MM.1S (cell line): ENCODE measurements around the gene CRYBA2.

Source experiments
- DNase-seq: peaks from one replicate; pipeline ENCODE4 v3.0.0-alpha.2; 2015
- H2AFZ ChIP-seq: fragments of 300-600 bp; sonication (generic); 2 replicates; pipeline ENCODE4 v1.6.0; 2016; ENCODE audit warnings: antibody characterized with exemption, low read length
- H3F3A ChIP-seq: fragments of 300-600 bp; sonication (generic); 2 replicates; pipeline ENCODE4 v1.6.1; 2016; ENCODE audit warnings: mild to moderate bottlenecking, antibody characterized with exemption, low read length, moderate library complexity, mixed read lengths; ENCODE audit not compliant: insufficient read depth
- H3K27ac ChIP-seq: fragments of 300-600 bp; sonication (generic); 2 replicates; pipeline ENCODE4 v1.5.1; 2016; ENCODE audit warnings: mild to moderate bottlenecking, low read length
- H3K27me3 ChIP-seq: fragments of 300-600 bp; sonication (generic); replicated peaks from 2 replicates; pipeline ENCODE4 v1.6.0; 2016; ENCODE audit warnings: low read length; ENCODE audit not compliant: insufficient read depth
- H3K36me3 ChIP-seq: fragments of 300-600 bp; sonication (generic); replicated peaks from 2 replicates; pipeline ENCODE4 v1.6.1; 2016; ENCODE audit warnings: mild to moderate bottlenecking, low read length, mixed read lengths; ENCODE audit not compliant: insufficient read depth
- H3K4me1 ChIP-seq: fragments of 300-600 bp; sonication (generic); 2 replicates; pipeline ENCODE4 v1.6.1; 2016; ENCODE audit warnings: low read length, mixed read lengths
- H3K4me2 ChIP-seq: fragments of 300-600 bp; sonication (generic); 2 replicates; pipeline ENCODE4 v1.6.0; 2016; ENCODE audit warnings: low read depth, low read length
- H3K4me3 ChIP-seq: fragments of 300-600 bp; sonication (generic); 2 replicates; pipeline ENCODE4 v1.5.1; 2016; ENCODE audit warnings: low read length, mixed read lengths
- H3K79me2 ChIP-seq: fragments of 300-600 bp; sonication (generic); 2 replicates; pipeline ENCODE4 v1.6.1; 2016; ENCODE audit warnings: mixed run types, low read length, mixed read lengths
- H3K9ac ChIP-seq: fragments of 300-600 bp; sonication (generic); 2 replicates; pipeline ENCODE4 v1.6.1; 2016; ENCODE audit warnings: low read length, mixed read lengths
- H3K9me2 ChIP-seq: fragments of 300-600 bp; sonication (generic); replicated peaks from 2 replicates; pipeline ENCODE4 v1.6.1; 2016; ENCODE audit warnings: mild to moderate bottlenecking, low read length, mixed read lengths; ENCODE audit not compliant: insufficient read depth
- H3K9me3 ChIP-seq: fragments of 300-600 bp; sonication (generic); replicated peaks from 2 replicates; pipeline ENCODE4 v1.6.1; 2016; ENCODE audit warnings: mild to moderate bottlenecking, low read length, mixed read lengths; ENCODE audit not compliant: insufficient read depth
- H4K20me1 ChIP-seq: fragments of 300-600 bp; sonication (generic); 2 replicates; pipeline ENCODE4 v1.6.1; 2016; ENCODE audit warnings: mild to moderate bottlenecking, low read length, moderate library complexity, mixed read lengths; ENCODE audit not compliant: insufficient read depth
- EZH2 ChIP-seq: fragments of 300-600 bp; sonication (generic); optimal IDR thresholded peaks from 2 replicates; pipeline ENCODE3; 2017; ENCODE audit warnings: low read depth, mild to moderate bottlenecking, antibody characterized with exemption, low read length, mixed read lengths
- EZH2phosphoT487 ChIP-seq: fragments of 300-600 bp; sonication (generic); IDR thresholded peaks from 2 replicates; pipeline ENCODE4 v1.6.1; 2018; ENCODE audit warnings: antibody characterized with exemption, low read length
- TF ChIP-seq, protein P1 (sequence below): fragments of 300-600 bp; sonication (generic); IDR thresholded peaks from 2 replicates; pipeline ENCODE4 v1.5.1; 2016; ENCODE audit warnings: antibody characterized with exemption, low read length, mixed read lengths

Gene CRYBA2

DNA sequence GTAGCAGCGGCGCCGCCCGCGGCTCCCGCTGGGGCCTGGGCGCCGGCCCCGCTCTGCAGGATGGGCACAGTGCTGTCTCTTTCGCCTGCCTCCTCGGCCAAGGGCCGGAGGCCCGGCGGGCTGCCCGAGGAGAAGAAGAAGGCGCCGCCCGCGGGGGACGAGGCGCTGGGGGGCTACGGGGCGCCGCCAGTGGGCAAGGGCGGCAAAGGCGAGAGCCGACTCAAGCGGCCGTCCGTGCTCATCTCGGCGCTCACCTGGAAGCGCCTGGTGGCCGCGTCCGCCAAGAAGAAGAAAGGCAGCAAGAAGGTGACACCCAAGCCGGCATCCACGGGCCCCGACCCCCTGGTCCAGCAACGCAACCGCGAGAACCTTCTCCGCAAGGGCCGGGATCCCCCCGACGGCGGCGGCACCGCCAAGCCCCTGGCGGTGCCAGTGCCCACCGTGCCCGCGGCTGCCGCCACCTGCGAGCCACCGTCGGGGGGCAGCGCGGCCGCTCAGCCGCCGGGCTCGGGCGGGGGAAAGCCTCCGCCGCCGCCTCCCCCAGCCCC lies 33.4 kb downstream of the CRYBA2 start:
- peak overlapping the region; percentile 54 for H3K4me3 ChIP-seq
- H3K4me2 ChIP-seq, result peak overlapping the region; percentile 73
- H2AFZ ChIP-seq, result no peak overlapping the region
- H4K20me1 ChIP-seq, result no peaks in the 10 kb centered on the region
- no peaks in the 10 kb centered on the region for H3K9me3 ChIP-seq
- no peaks in the 10 kb centered on the region for H3K4me1 ChIP-seq
- no peaks in the 10 kb centered on the region for H3K79me2 ChIP-seq
- H3F3A ChIP-seq, result no peaks in the 10 kb centered on the region
- TF ChIP-seq EZH2 (no peak), EZH2phosphoT487 (no peak)
- TF ChIP-seq, protein P1, sequence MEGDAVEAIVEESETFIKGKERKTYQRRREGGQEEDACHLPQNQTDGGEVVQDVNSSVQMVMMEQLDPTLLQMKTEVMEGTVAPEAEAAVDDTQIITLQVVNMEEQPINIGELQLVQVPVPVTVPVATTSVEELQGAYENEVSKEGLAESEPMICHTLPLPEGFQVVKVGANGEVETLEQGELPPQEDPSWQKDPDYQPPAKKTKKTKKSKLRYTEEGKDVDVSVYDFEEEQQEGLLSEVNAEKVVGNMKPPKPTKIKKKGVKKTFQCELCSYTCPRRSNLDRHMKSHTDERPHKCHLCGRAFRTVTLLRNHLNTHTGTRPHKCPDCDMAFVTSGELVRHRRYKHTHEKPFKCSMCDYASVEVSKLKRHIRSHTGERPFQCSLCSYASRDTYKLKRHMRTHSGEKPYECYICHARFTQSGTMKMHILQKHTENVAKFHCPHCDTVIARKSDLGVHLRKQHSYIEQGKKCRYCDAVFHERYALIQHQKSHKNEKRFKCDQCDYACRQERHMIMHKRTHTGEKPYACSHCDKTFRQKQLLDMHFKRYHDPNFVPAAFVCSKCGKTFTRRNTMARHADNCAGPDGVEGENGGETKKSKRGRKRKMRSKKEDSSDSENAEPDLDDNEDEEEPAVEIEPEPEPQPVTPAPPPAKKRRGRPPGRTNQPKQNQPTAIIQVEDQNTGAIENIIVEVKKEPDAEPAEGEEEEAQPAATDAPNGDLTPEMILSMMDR, result no peak
- H3K27me3 ChIP-seq, result peaks cover 63% of the 10 kb centered on the region
- no peaks in the 10 kb centered on the region for H3K9me2 ChIP-seq
- H3K27ac ChIP-seq, result no peak overlapping the region
- no peak overlapping the region for H3K9ac ChIP-seq
- no peaks in the 10 kb centered on the region for H3K36me3 ChIP-seq
- no peak for DNase-seq

DNA sequence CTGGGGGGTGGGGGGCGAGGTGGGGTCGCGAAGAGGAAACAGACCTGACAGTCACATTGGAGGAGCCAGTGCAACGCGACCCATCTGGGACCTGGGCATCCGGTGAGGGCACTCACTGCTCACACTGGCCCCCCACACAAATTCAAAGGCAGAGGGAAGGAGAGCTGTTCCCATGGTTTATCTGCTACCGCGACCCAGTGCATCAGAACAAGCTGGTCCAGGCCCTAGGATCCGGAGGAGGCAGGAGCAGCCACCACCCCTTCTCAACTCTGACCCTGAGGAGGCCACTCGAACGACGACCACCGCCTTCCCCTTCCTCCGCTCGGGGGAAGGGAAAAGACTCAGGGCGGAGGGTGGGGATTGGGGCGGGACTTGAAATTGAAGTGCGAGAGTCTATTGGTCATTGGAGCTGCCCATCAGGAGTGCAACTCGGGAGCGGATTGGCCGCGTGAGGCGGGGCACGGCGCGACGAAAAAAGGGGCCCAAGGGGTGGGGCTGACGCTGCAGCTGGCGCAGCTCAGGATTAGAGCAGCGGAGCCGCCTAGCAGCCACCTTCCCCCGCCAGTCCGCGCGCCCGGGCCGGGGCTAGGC lies 34.0 kb downstream of the CRYBA2 start, which contains the start of gene CDK5R2:
Gene CDK5R2 (plus strand): TSS at position 526 of the 591 bp plus-strand sequence. CDS start 155 bp downstream, outside the sequence.
- peaks cover 63% of the 10 kb centered on the region for H3K27me3 ChIP-seq
- no peaks in the 10 kb centered on the region for H3K36me3 ChIP-seq
- no peaks in the 10 kb centered on the region for H3K4me1 ChIP-seq
- peak within 1 kb of the TSS; percentile 57 for H2AFZ ChIP-seq
- H3K4me2 ChIP-seq, result peak within 1 kb of the TSS; percentile 73
- no peaks in the 10 kb centered on the region for H3K9me3 ChIP-seq
- H3F3A ChIP-seq, result no peaks in the 10 kb centered on the region
- no peaks in the 10 kb centered on the region for H3K9me2 ChIP-seq
- TF ChIP-seq EZH2, result no peak
- TF ChIP-seq, protein P1, result no peak
- H3K4me3 ChIP-seq, result peak within 1 kb of the TSS; percentile 66
- H4K20me1 ChIP-seq, result no peaks in the 10 kb centered on the region
- no peak within 1 kb of the TSS for H3K27ac ChIP-seq
- peak; percentile 93 for DNase-seq
- H3K79me2 ChIP-seq, result no peaks in the 10 kb centered on the region
- H3K9ac ChIP-seq, result no peak within 1 kb of the TSS

DNA sequence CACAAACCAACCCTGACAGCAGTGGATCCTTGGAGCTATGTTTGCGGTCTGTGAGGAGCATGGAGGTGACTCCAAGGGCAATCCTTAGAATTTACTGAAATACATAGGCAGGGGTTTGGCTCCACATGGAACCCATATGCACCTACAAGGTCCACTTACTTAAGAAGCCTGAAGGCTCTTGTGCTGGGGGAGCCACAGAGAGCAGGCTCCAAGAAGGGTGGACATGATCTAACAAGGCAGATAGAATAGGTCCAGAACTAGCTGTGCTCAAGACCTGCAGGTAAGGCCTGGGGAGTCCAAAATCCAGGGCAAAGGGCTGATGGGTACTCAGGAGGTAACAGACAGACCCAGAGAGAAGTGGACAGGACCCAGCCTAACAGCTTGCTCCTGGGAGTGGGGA lies 34.9 kb downstream of the CRYBA2 start:
- H3K4me3 ChIP-seq, result no peak overlapping the region
- no peaks in the 10 kb centered on the region for H3F3A ChIP-seq
- peaks cover 54% of the 10 kb centered on the region for H3K27me3 ChIP-seq
- H3K4me2 ChIP-seq, result no peak overlapping the region
- no peak for DNase-seq
- H3K36me3 ChIP-seq, result no peaks in the 10 kb centered on the region
- no peaks in the 10 kb centered on the region for H3K9me3 ChIP-seq
- no peak overlapping the region for H2AFZ ChIP-seq
- H3K4me1 ChIP-seq, result no peaks in the 10 kb centered on the region
- no peaks in the 10 kb centered on the region for H4K20me1 ChIP-seq
- H3K9ac ChIP-seq, result no peak overlapping the region
- H3K27ac ChIP-seq, result no peak overlapping the region
- TF ChIP-seq EZH2, result no peak
- TF ChIP-seq, protein P1, result no peak
- no peak for TF ChIP-seq EZH2phosphoT487
- no peaks in the 10 kb centered on the region for H3K79me2 ChIP-seq
- H3K9me2 ChIP-seq, result no peaks in the 10 kb centered on the region
